Adrenal gland (tissue), 5 donors: ENCODE results near the gene LRFN2.

Experiments
- CTCF ChIP-seq, 6 experiments: fragments of 450-650 bp in 4 of 6; fragments of 200-600 bp in 2 of 6; sonication (generic) in 1 of 6; IDR thresholded peaks; 1 replicate in 5 of 6; 2 replicates in 1 of 6; pipeline versions ENCODE4 v1.5.1 to v1.8.0; 2016 to 2021; ENCODE audit warnings: antibody characterized with exemption in 6 of 6, mild to moderate bottlenecking in 2 of 6, moderate library complexity in 1 of 6
- POLR2A ChIP-seq, 2 donors: fragments of 450-650 bp; IDR thresholded peaks; one replicate each; pipeline ENCODE4 v1.6.1; 2017; ENCODE audit warnings: antibody characterized with exemption in 2 of 2, mild to moderate bottlenecking in 2 of 2, moderate library complexity in 1 of 2
- donor health status: DM: no; HTN: no; CAD: no.

DNA sequence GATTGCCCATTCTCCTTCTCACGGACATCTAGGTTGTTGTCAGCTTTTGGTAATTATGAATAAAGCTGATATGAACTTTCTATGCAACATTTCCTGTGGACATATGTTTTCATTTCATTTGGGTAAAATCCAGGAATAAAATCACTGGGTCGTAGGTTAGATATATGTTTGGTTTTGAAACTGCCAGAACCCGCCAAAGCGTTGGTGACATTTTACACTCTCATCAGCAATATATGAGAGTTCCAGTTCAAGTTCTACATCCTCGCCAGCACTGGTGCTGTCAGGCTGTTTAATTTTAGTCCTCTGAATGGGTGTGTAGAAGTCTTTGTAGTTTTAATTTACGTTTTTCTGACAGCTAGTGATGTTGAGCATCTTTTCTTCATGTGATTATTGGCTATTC, 27.5 kb upstream of the LRFN2 start:
- no peak for TF ChIP-seq CTCF (IDR thresholded peaks at IDR 0.05)
- TF ChIP-seq POLR2A (IDR thresholded peaks at IDR 0.05) = no peak
